CD4-positive, alpha-beta T cell (primary cell): ENCODE data around the gene ANKRD63. TPM values are rescaled to one million over a fixed set of nuclear protein-coding genes. Genes with fewer than 3 reads are reported as not detected.

Experiments
- ATAC-seq: fragments of 200-7000 bp; cut with Tn5 transposase; one replicate; pipeline ENCODE4 v1.10.0; 2022; ENCODE audit warnings: mild to moderate bottlenecking; ENCODE audit not compliant: poor library complexity
- CTCF ChIA-PET: fragments of 350-600 bp; sonication (Branson Sonifier 250); formaldehyde crosslinking; loops from one replicate; lab custom pipeline; 2021; ENCODE audit warnings: antibody characterized with exemption, inconsistent platforms; lab: Charles Lee
- POLR2A ChIA-PET: fragments of 350-600 bp; sonication (Branson Sonifier 250); formaldehyde crosslinking; loops from one replicate; lab custom pipeline; 2021; ENCODE audit warnings: antibody characterized with exemption, inconsistent platforms; lab: Charles Lee
- DNase-seq, 14 experiments: peaks; one replicate each; pipeline ENCODE4 v3.0.0-alpha.2; 2013 to 2020; ENCODE audit warnings: mixed read lengths in 2 of 14
- H3K27ac ChIP-seq, 2 donors: one replicate each; pipeline versions ENCODE4 v1.5.1 to v1.7.0; 2013; ENCODE audit warnings: low read length in 2 of 2, low read depth in 1 of 2, mild to moderate bottlenecking in 1 of 2
- H3K27me3 ChIP-seq, 2 experiments: 1 replicate in 1 of 2; 2 replicates in 1 of 2; pipeline versions ENCODE4 v1.6.1 to v1.7.0; 2013; ENCODE audit warnings: low read length in 2 of 2, control low read depth in 1 of 2, mild to moderate bottlenecking in 1 of 2, moderate library complexity in 1 of 2; ENCODE audit not compliant: insufficient read depth in 2 of 2, control insufficient read depth in 1 of 2
- H3K36me3 ChIP-seq: one replicate; pipeline ENCODE4 v1.6.1; 2013; ENCODE audit warnings: low read length, control low read depth; ENCODE audit not compliant: insufficient read depth
- H3K4me1 ChIP-seq: one replicate; pipeline ENCODE4 v1.6.1; 2013; ENCODE audit warnings: low read length, control low read depth; ENCODE audit not compliant: insufficient read depth
- H3K4me3 ChIP-seq: one replicate; pipeline ENCODE4 v1.5.1; 2013; ENCODE audit warnings: mild to moderate bottlenecking, low read length, moderate library complexity
- H3K9me3 ChIP-seq, 2 experiments: 1 replicate in 1 of 2; 2 replicates in 1 of 2; pipeline versions ENCODE4 v1.6.1 to v1.7.0; 2013; ENCODE audit warnings: low read length in 2 of 2, mild to moderate bottlenecking in 2 of 2, control low read depth in 1 of 2, moderate library complexity in 1 of 2; ENCODE audit not compliant: control insufficient read depth in 1 of 2, insufficient read depth in 1 of 2
- H3K27ac Mint-ChIP-seq: one replicate; pipeline ENCODE4 v1.8.0; 2020; ENCODE audit warnings: mixed read lengths
- H3K27me3 Mint-ChIP-seq: one replicate; pipeline ENCODE4 v1.8.0; 2021; ENCODE audit warnings: mixed read lengths
- H3K36me3 Mint-ChIP-seq: one replicate; pipeline ENCODE4 v1.8.0; 2021; ENCODE audit warnings: low read depth, mixed read lengths
- H3K4me1 Mint-ChIP-seq: one replicate; pipeline ENCODE4 v1.8.0; 2021; ENCODE audit warnings: low read depth, mixed read lengths
- H3K4me3 Mint-ChIP-seq: one replicate; pipeline ENCODE4 v1.8.0; 2020; ENCODE audit warnings: mild to moderate bottlenecking, mixed read lengths
- H3K9me3 Mint-ChIP-seq: one replicate; pipeline ENCODE4 v1.8.0; 2020; ENCODE audit warnings: mixed read lengths
- CTCF ChIP-seq: fragments of 200-600 bp; IDR thresholded peaks from one replicate; pipeline ENCODE4 v1.8.0; 2022; ENCODE audit warnings: antibody characterized with exemption, mild to moderate bottlenecking
- intact Hi-C, 2 experiments: fragments of 100-400 bp; cut with DNase I in 1 of 2; cut with micrococcal nuclease in 1 of 2; formaldehyde crosslinking; loops; one replicate each; pipeline versions ENCODE4 v1.15.1 to v1.9.0; 2023 to 2025; cut with DNase I, micrococcal nuclease
- total RNA-seq, 174 experiments: library from RNA in 2 of 174; stranded (reverse) in 2 of 174; gene quantifications; one replicate each; pipeline ENCODE4 v1.2.3 and lab custom pipeline; 2021 to 2026

ANKRD63 gene
- total RNA-seq, 2 experiments from 2014 or later = not detected

- Histone ChIP-seq H3K4me3 (no peak overlapping the region), H3K4me1 (peaks cover 22% of the 10 kb centered on the region), H3K27me3 (peaks cover 20 to 30% of the 10 kb centered on the region in 2 experiments), H3K27ac (no peak overlapping the region), H3K9me3 (no peaks in the 10 kb centered on the region), H3K36me3 (no peaks in the 10 kb centered on the region)
- H3K36me3 Mint-ChIP-seq = no peaks in the 10 kb centered on the region
- ChIA-PET CTCF (no interaction called here), POLR2A (no interaction called here)
- intact Hi-C loops = no loop called here
- H3K4me1 Mint-ChIP-seq = peaks cover 9% of the 10 kb centered on the region
- TF ChIP-seq CTCF = no peak
- H3K27me3 Mint-ChIP-seq = peaks cover 37% of the 10 kb centered on the region
- ATAC-seq (no peak), DNase-seq (no peak)
- no peaks in the 10 kb centered on the region for H3K9me3 Mint-ChIP-seq
- peak overlapping the region; percentile 51 for H3K4me3 Mint-ChIP-seq
- H3K27ac Mint-ChIP-seq = no peak overlapping the region
These were observed 31.3 kb downstream of the ANKRD63 start for GRCh38 chr15:40251486-40252140.

- ChIA-PET POLR2A (interaction anchor here (0.5 kb wide), 1 partner anchor 62 kb away, joined by 3 read pairs; no protein-coding TSS in a partner anchor), CTCF (interaction anchor here (0.6 kb wide), 1 partner anchor 24 kb away, joined by 3 read pairs; no protein-coding TSS in a partner anchor)
- H3K4me1 Mint-ChIP-seq = peaks cover 9% of the 10 kb centered on the region
- Histone ChIP-seq H3K36me3 (no peaks in the 10 kb centered on the region), H3K4me3 (no peak overlapping the region), H3K27me3 (peaks cover 20 to 30% of the 10 kb centered on the region in 2 experiments), H3K9me3 (no peaks in the 10 kb centered on the region), H3K4me1 (peaks cover 17% of the 10 kb centered on the region), H3K27ac (no peak overlapping the region)
- H3K27ac Mint-ChIP-seq = no peak overlapping the region
- intact Hi-C loops = no loop called here
- H3K9me3 Mint-ChIP-seq = no peaks in the 10 kb centered on the region
- DNase-seq = no peak
- no peak overlapping the region for H3K4me3 Mint-ChIP-seq
- ATAC-seq = no peak
- no peak for TF ChIP-seq CTCF
- H3K36me3 Mint-ChIP-seq = no peaks in the 10 kb centered on the region
- H3K27me3 Mint-ChIP-seq = peaks cover 37% of the 10 kb centered on the region
These were observed 31.9 kb downstream of the ANKRD63 start for GRCh38 chr15:40250771-40251483.

- no peaks in the 10 kb centered on the region for H3K9me3 Mint-ChIP-seq
- Histone ChIP-seq H3K4me3 (no peak overlapping the region), H3K9me3 (no peaks in the 10 kb centered on the region), H3K4me1 (peaks cover 17% of the 10 kb centered on the region), H3K27me3 (peaks cover 20 to 30% of the 10 kb centered on the region in 2 experiments), H3K36me3 (no peaks in the 10 kb centered on the region), H3K27ac (no peak overlapping the region)
- TF ChIP-seq CTCF = no peak
- no peak for ATAC-seq
- POLR2A ChIA-PET = interaction anchor here (0.5 kb wide), 1 partner anchor 63 kb away, joined by 3 read pairs; no protein-coding TSS in a partner anchor
- H3K4me1 Mint-ChIP-seq = peaks cover 9% of the 10 kb centered on the region
- H3K4me3 Mint-ChIP-seq = no peak overlapping the region
- no peak overlapping the region for H3K27ac Mint-ChIP-seq
- no peaks in the 10 kb centered on the region for H3K36me3 Mint-ChIP-seq
- CTCF ChIA-PET = interaction anchor here (0.6 kb wide), 1 partner anchor 23 kb away, joined by 3 read pairs; no protein-coding TSS in a partner anchor
- DNase-seq = no peak
- intact Hi-C loops = no loop called here
- H3K27me3 Mint-ChIP-seq = peaks cover 37% of the 10 kb centered on the region
These were observed 32.6 kb downstream of the ANKRD63 start for GRCh38 chr15:40250304-40250656.
